Erythroblast (primary cell): Measurements from ENCODE around the gene DLG3.

Experiments
- GATA1 ChIP-seq: IDR thresholded peaks from 2 replicates; pipeline ENCODE4 v1.6.1; 2011; ENCODE audit warnings: low read depth, mild to moderate bottlenecking, control low read depth, low read length, moderate library complexity
- POLR2A ChIP-seq: IDR thresholded peaks from 2 replicates; pipeline ENCODE4 v1.6.1; 2011; ENCODE audit warnings: mild to moderate bottlenecking, low read length

- TF ChIP-seq POLR2A (no peak), GATA1 (no peak)
Observed at GRCh38 chrX:70436343-70436742, 8.3 kb upstream of the DLG3 start.
